Breast epithelium (tissue), 4 donors: ENCODE data around the gene HSD17B4. TPM values are rescaled to one million over a fixed set of nuclear protein-coding genes. Genes with fewer than 3 reads are reported as not detected.
A peak's percentile ranks its signal among the peaks of the same experiment; 100 is the strongest.

Experiments used
- DNase-seq, 2 donors: peaks; one replicate each; pipeline ENCODE4 v3.0.0-alpha.2; 2019; ENCODE audit warnings: low spot score in 2 of 2
- H3K27ac ChIP-seq, 2 donors: fragments of 200-600 bp; sonication (generic) in 1 of 2; one replicate each; pipeline ENCODE4 v1.5.1; 2016 to 2019; ENCODE audit warnings: mild to moderate bottlenecking in 1 of 2
- H3K27me3 ChIP-seq, 2 donors: fragments of 200-600 bp; sonication (generic) in 1 of 2; one replicate each; pipeline versions ENCODE4 v1.5.1 to v1.6.0; 2017 to 2019; ENCODE audit warnings: control low read depth in 1 of 2, mild to moderate bottlenecking in 1 of 2
- H3K36me3 ChIP-seq: fragments of 200-600 bp; one replicate; pipeline ENCODE4 v1.5.1; 2019
- H3K4me1 ChIP-seq, 2 donors: fragments of 200-600 bp; sonication (generic); one replicate each; pipeline ENCODE4 v1.5.1; 2016 to 2019; ENCODE audit warnings: control low read depth in 1 of 2
- H3K4me3 ChIP-seq, 3 donors: fragments of 200-600 bp; sonication (generic); 1 replicate in 2 of 3; 2 replicates in 1 of 3; pipeline ENCODE4 v1.5.1; 2016 to 2019; ENCODE audit warnings: mild to moderate bottlenecking in 3 of 3, moderate library complexity in 2 of 3
- H3K9me3 ChIP-seq, 2 donors: fragments of 200-600 bp; sonication (generic) in 1 of 2; one replicate each; pipeline ENCODE4 v1.5.1; 2016 to 2019; ENCODE audit warnings: control low read depth in 1 of 2
- CTCF ChIP-seq, 3 donors: fragments of 450-650 bp; IDR thresholded peaks; one replicate each; pipeline ENCODE4 v1.5.1; 2016 to 2017; ENCODE audit warnings: antibody characterized with exemption in 3 of 3, mild to moderate bottlenecking in 3 of 3, moderate library complexity in 3 of 3
- POLR2A ChIP-seq: fragments of 450-650 bp; IDR thresholded peaks from one replicate; pipeline ENCODE4 v1.6.1; 2016; ENCODE audit warnings: antibody characterized with exemption, mild to moderate bottlenecking, moderate library complexity
- POLR2AphosphoS5 ChIP-seq, 3 donors: sonication (generic); formaldehyde crosslinking; IDR thresholded peaks; one replicate each; pipeline ENCODE4 v1.6.1; 2017; ENCODE audit warnings: antibody characterized with exemption in 3 of 3
- intact Hi-C: fragments of 100-400 bp; cut with DNase I; formaldehyde crosslinking; loops from one replicate; pipeline ENCODE4 v1.15.1; 2023; ENCODE audit warnings: low total_unique reads
- total RNA-seq, 3 donors: library from RNA; depleted of rRNA; stranded (reverse); fragments of >200 nt; gene quantifications; one replicate each; pipeline ENCODE4 v1.1.0, GENCODE V29; 2016

The HSD17B4 gene
- total RNA-seq, 3 donors from 2014 or later = 173 to 360 (median 265) TPM

- Histone ChIP-seq H3K4me1 (no peaks in the 10 kb centered on the region), H3K27me3 (no peaks in the 10 kb centered on the region), H3K36me3 (peaks cover 9% of the 10 kb centered on the region), H3K27ac (no peak overlapping the region), H3K9me3 (no peaks in the 10 kb centered on the region), H3K4me3 (no peak overlapping the region)
- no peak for TF ChIP-seq POLR2AphosphoS5 (IDR thresholded peaks at IDR 0.05)
- no peak for TF ChIP-seq CTCF (IDR thresholded peaks at IDR 0.05)
- intact Hi-C loops = no loop called here
- no peak for DNase-seq
Observed at GRCh38 chr5:119458911-119459632, 6.8 kb downstream of the HSD17B4 start.

- H3K4me3 ChIP-seq = no peak overlapping the region
- TF ChIP-seq POLR2AphosphoS5 (IDR thresholded peaks at IDR 0.05) (no peak), POLR2A (no peak), CTCF (IDR thresholded peaks at IDR 0.05) (no peak)
- no peaks in the 10 kb centered on the region for H3K27me3 ChIP-seq
- no peaks in the 10 kb centered on the region for H3K36me3 ChIP-seq
- H3K4me1 ChIP-seq = no peaks in the 10 kb centered on the region
- peaks cover 9 to 30% of the 10 kb centered on the region in 2 donors for H3K9me3 ChIP-seq
- DNase-seq = no peak
- H3K27ac ChIP-seq = no peak overlapping the region
- intact Hi-C loops = no loop called here
Observed at GRCh38 chr5:119465640-119466039, 13.3 kb downstream of the HSD17B4 start.

- TF ChIP-seq POLR2AphosphoS5 (IDR thresholded peaks at IDR 0.05) (no peak), CTCF (IDR thresholded peaks at IDR 0.05) (no peak), POLR2A (no peak)
- Histone ChIP-seq H3K9me3 (peaks cover 9 to 30% of the 10 kb centered on the region in 2 donors), H3K4me3 (no peak overlapping the region), H3K36me3 (peaks cover 6% of the 10 kb centered on the region), H3K27me3 (no peaks in the 10 kb centered on the region), H3K4me1 (no peaks in the 10 kb centered on the region), H3K27ac (no peak overlapping the region)
- DNase-seq = no peak
- intact Hi-C loops = no loop called here
Observed at GRCh38 chr5:119468286-119468685, 16.0 kb downstream of the HSD17B4 start.

GRCh38 chr5:119470105-119470763 is 17.9 kb downstream of the HSD17B4 start:
- DNase-seq = no peak
- Histone ChIP-seq H3K27ac (no peak overlapping the region), H3K27me3 (no peaks in the 10 kb centered on the region), H3K36me3 (peaks cover 6% of the 10 kb centered on the region), H3K4me3 (no peak overlapping the region), H3K9me3 (peaks cover 9 to 30% of the 10 kb centered on the region in 2 donors), H3K4me1 (no peaks in the 10 kb centered on the region)
- no peak for TF ChIP-seq POLR2AphosphoS5 (IDR thresholded peaks at IDR 0.05)
- TF ChIP-seq POLR2A = no peak
- no peak for TF ChIP-seq CTCF (IDR thresholded peaks at IDR 0.05)
- intact Hi-C loops = no loop called here

- TF ChIP-seq CTCF (IDR thresholded peaks at IDR 0.05) (peak in 2 of 3 donors; percentile 39), POLR2AphosphoS5 (IDR thresholded peaks at IDR 0.05) (no peak)
- DNase-seq = no peak
- Histone ChIP-seq H3K4me1 (no peaks in the 10 kb centered on the region), H3K27me3 (no peaks in the 10 kb centered on the region), H3K27ac (no peak overlapping the region), H3K36me3 (peaks cover 6% of the 10 kb centered on the region), H3K4me3 (no peak overlapping the region), H3K9me3 (peaks cover 9 to 30% of the 10 kb centered on the region in 2 donors)
- intact Hi-C loops = no loop called here
Observed at GRCh38 chr5:119470851-119471451, 18.7 kb downstream of the HSD17B4 start.
